Progenitor cell of endocrine pancreas (in vitro differentiated cells): Measurements from ENCODE around the gene HIRIP3. TPM values are rescaled to one million over a fixed set of nuclear protein-coding genes. Genes with fewer than 3 reads are reported as not detected.
A peak's percentile ranks its signal among the peaks of the same experiment; 100 is the strongest.

ENCODE experiments used
- DNase-seq: peaks from one replicate; pipeline ENCODE4 v3.0.0; 2021; ENCODE audit warnings: low spot score; ENCODE audit not compliant: unreplicated experiment
- H3K27ac Mint-ChIP-seq: 2 replicates; pipeline ENCODE4 v1.8.0; 2021; ENCODE audit warnings: mild to moderate bottlenecking, moderate library complexity, mixed read lengths
- H3K27me3 Mint-ChIP-seq: 2 replicates; pipeline ENCODE4 v1.8.0; 2021; ENCODE audit warnings: mixed read lengths
- H3K36me3 Mint-ChIP-seq: 2 replicates; pipeline ENCODE4 v1.8.0; 2022; ENCODE audit warnings: mixed read lengths; ENCODE audit not compliant: insufficient read depth
- H3K4me1 Mint-ChIP-seq: 2 replicates; pipeline ENCODE4 v1.8.0; 2021; ENCODE audit warnings: low read depth, mixed read lengths
- H3K4me3 Mint-ChIP-seq: 2 replicates; pipeline ENCODE4 v1.8.0; 2021; ENCODE audit warnings: low read depth, mild to moderate bottlenecking, moderate library complexity, mixed read lengths
- H3K9me3 Mint-ChIP-seq: 2 replicates; pipeline ENCODE4 v1.8.0; 2021; ENCODE audit warnings: low read depth, mixed read lengths
- CTCF ChIP-seq: fragments of 200-600 bp; sonication (generic); IDR thresholded peaks from one replicate; pipeline ENCODE4 v1.5.0; 2021; ENCODE audit warnings: antibody characterized with exemption, mild to moderate bottlenecking; ENCODE audit not compliant: unreplicated experiment
- total RNA-seq: library from RNA; stranded (reverse); gene quantifications from 2 replicates; pipeline ENCODE4 v1.2.1, GENCODE V29; 2021

HIRIP3 gene
- total RNA-seq, 1 donor from 2014 or later, result 11.4 TPM

- Mint-ChIP-seq H3K27me3 (no peaks in the 10 kb centered on the region), H3K36me3 (peaks cover 6% of the 10 kb centered on the region), H3K27ac (no peak overlapping the region), H3K9me3 (no peaks in the 10 kb centered on the region), H3K4me1 (peaks cover 16% of the 10 kb centered on the region), H3K4me3 (peak overlapping the region; percentile 64)
- TF ChIP-seq CTCF, result no peak
- no peak for DNase-seq
Measured at GRCh38 chr16:29993191-29993902, 2.1 kb downstream of the HIRIP3 start.

GRCh38 chr16:29992344-29992967 lies 3.0 kb downstream of the HIRIP3 start:
- Mint-ChIP-seq H3K36me3 (peaks cover 11% of the 10 kb centered on the region), H3K4me3 (peak overlapping the region; percentile 44), H3K9me3 (no peaks in the 10 kb centered on the region), H3K27me3 (no peaks in the 10 kb centered on the region), H3K27ac (no peak overlapping the region), H3K4me1 (peaks cover 16% of the 10 kb centered on the region)
- DNase-seq, result no peak
- no peak for TF ChIP-seq CTCF

- peaks cover 11% of the 10 kb centered on the region for H3K36me3 Mint-ChIP-seq
- H3K4me3 Mint-ChIP-seq, result no peak overlapping the region
- TF ChIP-seq CTCF, result no peak
- H3K27me3 Mint-ChIP-seq, result no peaks in the 10 kb centered on the region
- DNase-seq, result no peak
- H3K27ac Mint-ChIP-seq, result no peak overlapping the region
- peaks cover 11% of the 10 kb centered on the region for H3K4me1 Mint-ChIP-seq
- no peaks in the 10 kb centered on the region for H3K9me3 Mint-ChIP-seq
Measured at GRCh38 chr16:29991571-29991904, 3.9 kb downstream of the HIRIP3 start.

GRCh38 chr16:29990883-29991570 lies 4.4 kb downstream of the HIRIP3 start:
- Mint-ChIP-seq H3K27me3 (no peaks in the 10 kb centered on the region), H3K27ac (no peak overlapping the region), H3K9me3 (no peaks in the 10 kb centered on the region), H3K36me3 (peaks cover 11% of the 10 kb centered on the region), H3K4me3 (no peak overlapping the region), H3K4me1 (peaks cover 9% of the 10 kb centered on the region)
- DNase-seq, result no peak
- no peak for TF ChIP-seq CTCF

GRCh38 chr16:29990034-29990433 lies 5.4 kb downstream of the HIRIP3 start:
- Mint-ChIP-seq H3K36me3 (peaks cover 13% of the 10 kb centered on the region), H3K9me3 (no peaks in the 10 kb centered on the region), H3K27ac (no peak overlapping the region), H3K27me3 (no peaks in the 10 kb centered on the region), H3K4me1 (peaks cover 7% of the 10 kb centered on the region), H3K4me3 (no peak overlapping the region)
- TF ChIP-seq CTCF, result no peak
- no peak for DNase-seq
